Adrenal gland (tissue), 5 donors: ENCODE results near the gene MBNL1.

Experiments
- POLR2A ChIP-seq, 2 donors: fragments of 450-650 bp; IDR thresholded peaks; one replicate each; pipeline ENCODE4 v1.6.1; 2017; ENCODE audit warnings: antibody characterized with exemption in 2 of 2, mild to moderate bottlenecking in 2 of 2, moderate library complexity in 1 of 2
- TF ChIP-seq, protein P1 (sequence below), 6 experiments: fragments of 450-650 bp in 4 of 6; fragments of 200-600 bp in 2 of 6; sonication (generic) in 1 of 6; IDR thresholded peaks; 1 replicate in 5 of 6; 2 replicates in 1 of 6; pipeline versions ENCODE4 v1.5.1 to v1.8.0; 2016 to 2021; ENCODE audit warnings: antibody characterized with exemption in 6 of 6, mild to moderate bottlenecking in 2 of 6, moderate library complexity in 1 of 6
- donor health status: DM: no; HTN: no; CAD: no.

DNA sequence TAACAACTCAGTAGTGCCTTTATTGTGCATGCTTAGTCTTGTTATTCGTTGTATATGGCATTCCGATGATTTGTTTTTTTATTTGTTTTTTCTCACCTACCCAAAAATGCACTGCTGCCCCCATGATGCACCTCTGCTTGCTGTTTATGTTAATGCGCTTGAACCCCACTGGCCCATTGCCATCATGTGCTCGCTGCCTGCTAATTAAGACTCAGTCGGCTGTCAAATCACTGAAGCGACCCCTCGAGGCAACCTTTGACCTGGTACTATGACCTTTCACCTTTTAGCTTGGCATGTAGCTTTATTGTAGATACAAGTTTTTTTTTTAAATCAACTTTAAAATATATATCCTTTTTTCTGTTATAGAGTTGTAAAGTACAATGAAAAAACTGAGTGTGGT is 177.8 kb downstream of the MBNL1 start:
- TF ChIP-seq, protein P1, sequence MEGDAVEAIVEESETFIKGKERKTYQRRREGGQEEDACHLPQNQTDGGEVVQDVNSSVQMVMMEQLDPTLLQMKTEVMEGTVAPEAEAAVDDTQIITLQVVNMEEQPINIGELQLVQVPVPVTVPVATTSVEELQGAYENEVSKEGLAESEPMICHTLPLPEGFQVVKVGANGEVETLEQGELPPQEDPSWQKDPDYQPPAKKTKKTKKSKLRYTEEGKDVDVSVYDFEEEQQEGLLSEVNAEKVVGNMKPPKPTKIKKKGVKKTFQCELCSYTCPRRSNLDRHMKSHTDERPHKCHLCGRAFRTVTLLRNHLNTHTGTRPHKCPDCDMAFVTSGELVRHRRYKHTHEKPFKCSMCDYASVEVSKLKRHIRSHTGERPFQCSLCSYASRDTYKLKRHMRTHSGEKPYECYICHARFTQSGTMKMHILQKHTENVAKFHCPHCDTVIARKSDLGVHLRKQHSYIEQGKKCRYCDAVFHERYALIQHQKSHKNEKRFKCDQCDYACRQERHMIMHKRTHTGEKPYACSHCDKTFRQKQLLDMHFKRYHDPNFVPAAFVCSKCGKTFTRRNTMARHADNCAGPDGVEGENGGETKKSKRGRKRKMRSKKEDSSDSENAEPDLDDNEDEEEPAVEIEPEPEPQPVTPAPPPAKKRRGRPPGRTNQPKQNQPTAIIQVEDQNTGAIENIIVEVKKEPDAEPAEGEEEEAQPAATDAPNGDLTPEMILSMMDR (IDR thresholded peaks at IDR 0.05), result no peak
- no peak for TF ChIP-seq POLR2A (IDR thresholded peaks at IDR 0.05)
